Chondrocyte (in vitro differentiated cells): ENCODE measurements around the gene THAP7. TPM values are rescaled to one million over a fixed set of nuclear protein-coding genes. Genes with fewer than 3 reads are reported as not detected.

Experiments used
- DNase-seq: peaks from one replicate; pipeline ENCODE4 v3.0.0; 2021; ENCODE audit warnings: mixed read lengths, low spot score
- H3K27ac Mint-ChIP-seq: one replicate; pipeline ENCODE4 v1.8.0; 2021; ENCODE audit warnings: mild to moderate bottlenecking, moderate library complexity, mixed read lengths; ENCODE audit not compliant: unreplicated experiment
- H3K27me3 Mint-ChIP-seq: 2 replicates; pipeline ENCODE4 v1.8.0; 2021; ENCODE audit warnings: low read depth, mixed read lengths
- H3K36me3 Mint-ChIP-seq: 2 replicates; pipeline ENCODE4 v1.8.0; 2021; ENCODE audit warnings: low read depth, mixed read lengths
- H3K4me1 Mint-ChIP-seq: 2 replicates; pipeline ENCODE4 v1.8.0; 2021; ENCODE audit warnings: low read depth, mild to moderate bottlenecking, mixed read lengths
- H3K4me3 Mint-ChIP-seq: one replicate; pipeline ENCODE4 v1.8.0; 2021; ENCODE audit warnings: mild to moderate bottlenecking, moderate library complexity, mixed read lengths; ENCODE audit not compliant: unreplicated experiment
- H3K9me3 Mint-ChIP-seq: 2 replicates; pipeline ENCODE4 v1.8.0; 2021; ENCODE audit warnings: low read depth, mixed read lengths
- microRNA-seq: library from miRNA; unstranded; fragments of <30 nt; microRNA quantifications from one replicate; pipeline ENCODE4 v1.2.0, GENCODE V29; 2020; ENCODE audit warnings: borderline number of aligned reads
- total RNA-seq: library from RNA; stranded (reverse); gene quantifications from 3 replicates; pipeline ENCODE4 v1.2.1, GENCODE V29; 2021
- TF ChIP-seq, protein P1 (sequence below): fragments of 200-600 bp; sonication (generic); IDR thresholded peaks from 2 replicates; pipeline ENCODE4 v1.5.0; 2021; ENCODE audit warnings: antibody characterized with exemption, mild to moderate bottlenecking, moderate library complexity

THAP7 gene
- total RNA-seq, 1 donor from 2014 or later, result 15.7 TPM

DNA sequence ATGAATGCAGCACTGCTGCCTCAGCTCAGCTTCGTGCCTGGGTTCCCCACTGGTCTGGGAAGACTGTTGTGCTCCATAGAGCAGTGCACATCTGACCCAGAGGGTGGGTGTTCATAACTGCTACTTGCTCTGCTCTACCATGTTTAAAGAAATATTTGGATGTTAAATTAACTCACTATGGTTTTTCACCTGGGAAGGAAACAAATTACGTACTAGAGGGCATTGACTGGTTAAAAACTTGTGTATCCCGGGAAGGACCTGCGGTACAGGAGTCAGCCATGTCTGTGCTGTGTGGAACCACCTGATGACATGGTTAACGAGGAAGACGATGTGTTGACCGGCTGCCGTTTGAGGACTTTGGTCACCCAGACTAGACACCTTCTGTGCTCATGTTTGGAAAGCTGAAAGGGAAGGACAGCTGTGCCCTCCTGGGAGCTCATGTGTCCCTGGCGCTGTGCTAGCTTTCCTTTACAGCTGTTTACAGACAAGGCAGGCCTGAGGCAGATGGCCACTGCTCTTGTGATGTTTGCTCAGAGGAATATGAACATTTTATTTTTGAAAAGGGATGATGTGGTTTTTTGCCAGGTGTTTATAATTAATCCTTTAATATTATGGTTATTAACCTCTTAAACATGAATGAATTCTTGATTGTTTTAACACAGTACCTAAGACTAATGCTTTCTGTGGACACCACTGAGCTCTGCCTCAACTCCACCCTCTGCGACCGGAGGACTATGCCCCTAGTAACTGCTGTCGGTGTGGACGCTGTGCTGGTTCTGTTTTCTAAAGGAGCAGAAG, 49.2 kb downstream of the THAP7 start:
- Mint-ChIP-seq H3K36me3 (peaks cover 13% of the 10 kb centered on the region), H3K4me3 (no peak overlapping the region), H3K9me3 (no peaks in the 10 kb centered on the region), H3K27ac (no peak overlapping the region), H3K4me1 (peaks cover 11% of the 10 kb centered on the region), H3K27me3 (no peaks in the 10 kb centered on the region)
- DNase-seq, result no peak
- TF ChIP-seq, protein P1, sequence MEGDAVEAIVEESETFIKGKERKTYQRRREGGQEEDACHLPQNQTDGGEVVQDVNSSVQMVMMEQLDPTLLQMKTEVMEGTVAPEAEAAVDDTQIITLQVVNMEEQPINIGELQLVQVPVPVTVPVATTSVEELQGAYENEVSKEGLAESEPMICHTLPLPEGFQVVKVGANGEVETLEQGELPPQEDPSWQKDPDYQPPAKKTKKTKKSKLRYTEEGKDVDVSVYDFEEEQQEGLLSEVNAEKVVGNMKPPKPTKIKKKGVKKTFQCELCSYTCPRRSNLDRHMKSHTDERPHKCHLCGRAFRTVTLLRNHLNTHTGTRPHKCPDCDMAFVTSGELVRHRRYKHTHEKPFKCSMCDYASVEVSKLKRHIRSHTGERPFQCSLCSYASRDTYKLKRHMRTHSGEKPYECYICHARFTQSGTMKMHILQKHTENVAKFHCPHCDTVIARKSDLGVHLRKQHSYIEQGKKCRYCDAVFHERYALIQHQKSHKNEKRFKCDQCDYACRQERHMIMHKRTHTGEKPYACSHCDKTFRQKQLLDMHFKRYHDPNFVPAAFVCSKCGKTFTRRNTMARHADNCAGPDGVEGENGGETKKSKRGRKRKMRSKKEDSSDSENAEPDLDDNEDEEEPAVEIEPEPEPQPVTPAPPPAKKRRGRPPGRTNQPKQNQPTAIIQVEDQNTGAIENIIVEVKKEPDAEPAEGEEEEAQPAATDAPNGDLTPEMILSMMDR, result no peak

DNA sequence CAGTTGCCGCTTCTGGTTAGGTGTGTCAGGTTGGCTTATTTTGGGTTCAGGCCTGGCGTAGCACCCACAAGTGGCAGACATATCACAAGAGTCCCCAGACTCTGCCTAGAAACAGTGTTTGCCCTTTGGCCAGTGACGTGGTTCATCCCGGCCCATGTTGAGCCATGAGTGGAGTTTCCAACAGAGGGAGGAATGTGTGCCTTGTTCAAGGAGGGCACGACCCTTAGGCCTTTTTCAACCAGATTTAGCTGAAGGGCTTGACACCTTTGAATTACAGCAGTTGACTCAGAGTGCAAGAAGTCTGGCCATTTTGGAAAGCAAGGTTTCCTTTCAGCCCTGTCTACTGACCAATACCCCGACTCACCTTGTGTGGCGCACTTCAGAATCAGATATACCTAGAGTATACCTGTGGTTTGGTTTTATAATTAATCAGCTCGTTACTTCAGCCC, 50.0 kb downstream of the THAP7 start:
- TF ChIP-seq, protein P1, result no peak
- no peak for DNase-seq
- H3K4me1 Mint-ChIP-seq, result peaks cover 9% of the 10 kb centered on the region
- H3K9me3 Mint-ChIP-seq, result no peaks in the 10 kb centered on the region
- peaks cover 13% of the 10 kb centered on the region for H3K36me3 Mint-ChIP-seq
- H3K27ac Mint-ChIP-seq, result no peak overlapping the region
- H3K4me3 Mint-ChIP-seq, result no peak overlapping the region
- no peaks in the 10 kb centered on the region for H3K27me3 Mint-ChIP-seq

DNA sequence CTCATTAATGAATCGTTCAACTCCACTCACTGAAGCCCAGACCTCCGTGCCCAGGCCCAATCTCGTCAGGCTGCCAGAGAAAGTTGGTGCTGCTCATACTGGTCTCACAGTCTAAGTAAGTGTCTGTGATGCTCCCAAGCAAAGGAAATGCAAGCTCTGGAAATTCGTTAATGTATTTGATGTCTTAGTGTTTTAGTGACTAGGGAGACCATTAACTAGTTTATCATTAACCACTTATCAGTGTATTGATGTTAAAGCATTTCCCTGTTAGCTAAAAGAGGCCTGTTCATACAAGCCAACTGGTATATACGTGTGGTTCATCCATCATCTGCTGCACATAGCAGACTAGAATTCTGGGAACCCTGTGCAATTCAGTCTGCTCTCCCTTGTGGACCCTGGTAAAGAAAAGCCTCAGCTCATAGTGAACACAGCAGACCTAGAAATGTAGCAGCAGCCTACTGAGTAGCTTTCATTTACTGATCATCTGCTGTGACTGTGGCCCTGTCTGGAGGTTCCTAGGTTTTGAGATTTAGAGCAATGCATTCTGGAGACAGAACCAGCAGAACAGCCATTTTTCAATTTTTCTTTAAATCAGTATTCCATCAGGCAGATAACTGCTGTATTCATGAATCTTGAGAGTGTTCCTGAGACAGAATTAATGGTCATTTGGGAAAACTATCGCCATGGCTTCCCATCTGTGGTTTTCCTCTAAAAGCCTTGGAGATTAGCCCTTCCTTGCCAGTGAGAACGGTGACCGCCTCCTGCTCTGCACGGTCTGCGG, 50.6 kb downstream of the THAP7 start:
- Mint-ChIP-seq H3K27me3 (no peaks in the 10 kb centered on the region), H3K4me3 (no peak overlapping the region), H3K27ac (no peak overlapping the region), H3K4me1 (peaks cover 10% of the 10 kb centered on the region), H3K9me3 (no peaks in the 10 kb centered on the region), H3K36me3 (peaks cover 13% of the 10 kb centered on the region)
- no peak for DNase-seq
- TF ChIP-seq, protein P1, result no peak

DNA sequence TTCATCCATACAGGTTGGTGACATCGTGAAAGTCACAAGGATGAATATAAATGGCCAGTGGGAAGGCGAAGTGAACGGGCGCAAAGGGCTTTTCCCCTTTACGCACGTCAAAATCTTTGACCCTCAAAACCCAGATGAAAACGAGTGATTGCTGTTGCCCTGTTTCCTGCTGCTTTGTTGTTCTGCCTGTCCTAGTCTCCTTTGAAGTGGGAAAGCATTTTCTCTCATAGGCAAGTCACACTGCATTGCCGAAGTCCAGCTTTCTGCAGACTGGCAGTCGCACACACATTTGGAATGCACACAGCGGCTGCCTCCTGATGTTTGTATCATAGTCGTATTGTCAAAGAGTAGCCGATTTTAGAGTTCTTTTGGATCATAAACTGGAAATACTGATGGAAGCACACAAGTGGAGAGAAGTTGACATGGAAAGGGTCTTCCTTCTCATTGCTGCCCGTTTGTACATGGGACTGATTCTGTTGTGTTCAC, 52.2 kb downstream of the THAP7 start:
- no peaks in the 10 kb centered on the region for H3K27me3 Mint-ChIP-seq
- no peaks in the 10 kb centered on the region for H3K9me3 Mint-ChIP-seq
- no peak overlapping the region for H3K27ac Mint-ChIP-seq
- peaks cover 21% of the 10 kb centered on the region for H3K4me1 Mint-ChIP-seq
- peaks cover 13% of the 10 kb centered on the region for H3K36me3 Mint-ChIP-seq
- TF ChIP-seq, protein P1, result no peak
- H3K4me3 Mint-ChIP-seq, result no peak overlapping the region
- no peak for DNase-seq

Small RNA genes within 50 kb of the gene (microRNA-seq; reads per million reads assigned to microRNA genes)
- gene MIR649, result not detected

Other genes with a start within 250 kb of the THAP7 start
- gene SERPIND1, start 228.0 kb downstream of the THAP7 start, total RNA-seq, result not detected in 3 replicates
- 68.3 to 87.9 TPM (median 72.3 TPM) in 3 replicates for gene PI4KA, start 143.3 kb downstream of the THAP7 start, total RNA-seq
- gene SNAP29, start 143.1 kb downstream of the THAP7 start, total RNA-seq, result 25.3 to 26.3 TPM (median 25.8 TPM) in 3 replicates
- gene CRKL, start 84.7 kb downstream of the THAP7 start, total RNA-seq, result 45.3 to 49.2 TPM (median 46.3 TPM) in 3 replicates
- 0.47 TPM in 1 of 3 replicates, not detected in the others for gene AIFM3, start 34.9 kb downstream of the THAP7 start, total RNA-seq
- gene LZTR1, start 19.8 kb downstream of the THAP7 start, total RNA-seq, result 86.4 to 103 TPM (median 87.0 TPM) in 3 replicates
- gene P2RX6, start 13.0 kb upstream of the THAP7 start, total RNA-seq, result 2.1 to 4.9 TPM (median 2.2 TPM) in 3 replicates
- gene SLC7A4, start 30.4 kb upstream of the THAP7 start, total RNA-seq, result 0.22 to 0.28 TPM in 2 of 3 replicates, not detected in the other
- not detected in 3 replicates for gene LRRC74B, start 43.8 kb upstream of the THAP7 start, total RNA-seq